NCI-H128 (cell line): ENCODE measurements around the gene PSME4.

Source experiments
- DNase-seq: peaks from one replicate; lab custom pipeline; 2025; ENCODE audit not compliant: unreplicated experiment; lab: John Stamatoyannopoulos, UW

PSME4 gene

DNA sequence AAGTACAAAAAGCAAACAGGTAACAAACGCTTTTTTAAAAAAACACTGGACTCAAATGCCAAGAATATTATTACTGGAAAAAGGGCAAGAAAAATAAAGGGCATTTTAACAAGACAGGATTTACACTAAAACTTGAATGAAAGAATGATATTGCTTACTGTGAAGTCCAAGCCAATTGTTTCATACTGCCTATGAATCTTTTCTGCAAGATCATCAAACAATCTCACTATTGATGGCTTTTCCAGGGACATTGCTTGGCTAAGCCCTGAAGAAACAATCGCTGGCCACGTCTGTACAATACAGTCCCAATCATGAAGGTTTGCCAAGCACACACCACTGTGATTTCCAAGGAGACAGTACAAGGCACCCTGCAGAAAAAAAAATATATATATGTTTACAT is 69.6 kb downstream of the PSME4 start:
- DNase-seq = no peak

DNA sequence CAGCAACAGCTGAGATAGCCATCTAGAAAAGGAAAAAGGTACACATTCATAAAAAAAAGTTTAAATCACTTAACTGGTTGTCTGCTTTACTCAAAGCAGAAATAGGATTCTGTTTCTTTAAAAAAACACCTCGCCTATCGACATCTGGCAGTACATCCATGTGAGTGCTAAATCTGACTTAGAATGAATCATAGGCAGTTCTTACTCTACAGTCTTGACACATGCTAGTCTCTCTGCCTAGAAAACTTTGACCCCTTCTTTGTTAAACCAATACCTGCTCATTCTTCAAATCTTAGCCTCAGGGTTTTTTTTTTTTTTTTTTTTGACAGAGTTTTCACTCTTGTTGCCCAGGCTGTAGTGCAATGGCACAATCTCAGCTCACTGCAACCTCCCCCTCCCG is 73.9 kb downstream of the PSME4 start:
- DNase-seq = no peak

DNA sequence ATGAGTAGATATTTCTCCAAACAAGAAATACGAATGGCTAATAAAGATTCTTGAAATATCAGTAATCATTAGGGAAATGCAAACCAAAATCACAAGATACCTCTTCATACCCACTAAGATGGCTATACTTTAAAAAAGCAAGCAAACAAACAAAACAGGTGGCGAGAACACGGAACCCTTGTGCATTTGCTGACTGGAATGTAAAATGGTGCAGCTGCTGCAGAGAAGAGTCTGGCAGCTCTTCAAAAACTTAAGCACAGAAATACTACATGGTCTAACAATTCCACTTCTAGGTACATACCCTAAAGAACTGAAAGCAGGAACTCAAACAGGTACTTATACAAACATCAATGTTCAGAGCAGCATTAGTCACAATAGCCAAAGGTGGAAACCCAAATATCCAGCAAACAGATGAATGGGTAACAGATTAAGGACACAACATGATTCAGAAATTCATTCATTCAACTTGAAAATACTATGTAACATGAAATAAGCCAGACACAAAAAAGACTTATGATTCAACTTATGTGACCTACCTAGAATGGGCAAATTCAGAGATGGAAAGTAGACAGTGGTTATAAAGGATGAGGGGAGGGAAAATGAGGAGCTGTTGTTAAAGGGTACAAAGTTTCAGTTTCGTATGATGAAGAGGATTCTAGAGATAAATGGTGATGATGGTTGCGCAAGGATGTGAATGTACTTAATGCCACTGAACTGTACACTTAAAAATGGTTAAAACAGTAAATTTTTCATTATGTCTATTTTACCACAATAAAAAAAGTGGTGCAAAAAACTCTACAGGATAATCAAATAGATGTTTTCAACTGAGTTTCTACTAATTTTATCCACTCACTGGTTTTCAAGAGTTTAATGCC is 84.2 kb downstream of the PSME4 start:
- no peak for DNase-seq

DNA sequence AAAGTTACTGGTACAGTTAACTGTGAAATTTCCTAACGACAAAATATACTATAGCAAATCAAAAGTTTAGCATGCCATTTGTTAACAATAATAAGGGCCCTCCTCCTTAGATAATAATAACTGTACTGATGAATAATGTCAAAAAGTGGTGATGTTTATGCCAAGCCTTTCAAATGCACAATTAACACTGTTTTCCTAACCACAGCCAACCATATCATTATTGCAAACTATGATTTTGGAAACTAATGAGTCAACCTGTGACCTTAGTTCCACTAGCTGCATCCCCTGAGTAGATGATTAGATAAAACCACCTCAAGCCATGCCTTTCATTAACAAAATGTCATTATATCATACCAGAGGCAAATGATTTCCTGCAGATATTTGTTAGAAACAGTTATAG is 85.9 kb downstream of the PSME4 start:
- no peak for DNase-seq

DNA sequence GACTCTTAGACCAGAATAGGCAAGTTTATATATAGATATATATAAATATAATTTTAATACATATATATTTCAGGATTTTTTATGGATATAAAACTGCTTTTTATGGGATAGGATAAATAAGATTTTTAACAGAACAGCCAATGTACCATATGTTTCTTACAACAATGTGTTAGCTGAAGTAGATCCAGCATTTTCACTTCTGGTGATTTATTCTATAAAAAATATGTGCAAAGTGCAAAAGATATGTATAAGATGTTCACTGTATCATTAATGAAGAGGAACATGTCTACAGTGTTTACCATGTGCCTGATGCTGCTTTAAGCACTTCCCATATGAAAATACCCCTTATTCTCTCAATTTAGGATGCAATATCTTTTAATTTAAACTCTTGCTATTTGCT is 88.8 kb downstream of the PSME4 start:
- DNase-seq = no peak

DNA sequence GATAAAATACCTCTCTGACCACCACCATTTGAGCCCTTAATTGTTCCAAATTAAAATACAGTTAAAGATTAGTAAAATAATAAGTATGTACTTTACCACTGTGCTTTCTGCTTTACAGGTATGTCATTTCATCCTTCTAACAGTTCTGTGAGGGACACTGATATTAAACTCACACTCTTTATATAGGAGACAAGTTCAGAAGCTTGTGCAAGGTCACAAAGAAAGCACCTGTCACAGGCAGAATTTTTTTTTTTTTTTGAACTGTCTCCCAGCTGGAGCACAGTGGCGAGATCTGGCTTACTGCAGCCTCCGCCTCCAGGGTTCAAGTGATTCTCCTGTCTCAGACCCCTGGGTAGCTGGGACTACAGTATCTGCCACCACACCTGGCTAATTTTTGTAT is 89.4 kb downstream of the PSME4 start:
- DNase-seq = no peak

DNA sequence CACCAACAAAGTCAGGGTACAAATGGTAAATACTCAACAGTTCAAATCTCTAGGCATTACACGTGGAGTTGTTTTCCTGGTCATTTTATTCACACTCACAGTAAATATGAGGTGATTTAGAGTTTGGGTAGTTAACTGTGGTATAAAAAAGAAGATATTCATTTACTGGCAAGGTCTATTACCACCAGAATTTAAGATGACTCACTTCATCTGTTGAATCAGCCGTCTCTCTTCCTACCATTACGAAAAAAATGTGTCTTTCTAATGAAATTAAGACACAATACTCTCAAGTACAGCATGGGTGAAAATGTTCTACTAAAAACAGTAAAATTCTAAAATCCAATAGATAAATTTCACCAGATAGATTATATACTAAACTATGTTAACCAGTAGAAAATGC is 90.0 kb downstream of the PSME4 start:
- no peak for DNase-seq

DNA sequence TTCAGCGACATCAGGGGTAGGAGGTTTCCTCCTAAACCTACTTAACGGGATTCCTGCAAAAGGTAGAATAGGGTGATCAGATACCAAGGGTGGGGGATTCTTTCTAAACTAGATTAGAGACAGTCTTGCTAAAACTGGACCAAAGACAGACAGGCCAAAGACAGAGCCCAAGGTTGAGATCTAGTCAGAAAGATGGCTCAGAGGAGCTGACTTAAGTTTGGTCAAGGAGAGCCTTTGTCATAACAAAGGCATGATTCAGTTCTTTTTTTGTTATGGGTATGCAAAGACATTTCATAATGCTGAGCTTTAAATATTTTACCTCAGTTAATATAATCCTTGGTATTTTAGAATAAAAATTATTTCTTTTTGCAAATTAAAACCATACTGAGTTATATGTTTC is 93.2 kb downstream of the PSME4 start:
- DNase-seq = no peak

DNA sequence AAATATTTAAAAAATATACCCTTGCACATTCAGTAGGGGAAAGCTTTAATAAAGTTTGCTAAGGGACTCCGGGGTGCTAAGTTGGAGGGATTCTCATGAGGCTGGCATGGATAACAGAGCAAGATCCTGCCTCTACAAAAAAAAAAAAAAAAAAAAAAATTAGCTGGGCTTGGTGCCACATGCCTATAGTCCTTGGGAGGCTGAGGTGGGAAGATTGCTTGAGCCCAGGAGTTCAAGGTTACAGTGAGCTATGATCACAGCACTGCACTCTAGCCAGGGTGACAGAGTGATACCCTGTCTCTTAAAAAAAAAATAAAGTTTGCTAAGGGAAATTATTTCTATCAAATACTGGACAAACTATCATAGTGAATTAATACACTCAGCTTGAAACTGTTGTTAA is 93.7 kb downstream of the PSME4 start:
- no peak for DNase-seq

DNA sequence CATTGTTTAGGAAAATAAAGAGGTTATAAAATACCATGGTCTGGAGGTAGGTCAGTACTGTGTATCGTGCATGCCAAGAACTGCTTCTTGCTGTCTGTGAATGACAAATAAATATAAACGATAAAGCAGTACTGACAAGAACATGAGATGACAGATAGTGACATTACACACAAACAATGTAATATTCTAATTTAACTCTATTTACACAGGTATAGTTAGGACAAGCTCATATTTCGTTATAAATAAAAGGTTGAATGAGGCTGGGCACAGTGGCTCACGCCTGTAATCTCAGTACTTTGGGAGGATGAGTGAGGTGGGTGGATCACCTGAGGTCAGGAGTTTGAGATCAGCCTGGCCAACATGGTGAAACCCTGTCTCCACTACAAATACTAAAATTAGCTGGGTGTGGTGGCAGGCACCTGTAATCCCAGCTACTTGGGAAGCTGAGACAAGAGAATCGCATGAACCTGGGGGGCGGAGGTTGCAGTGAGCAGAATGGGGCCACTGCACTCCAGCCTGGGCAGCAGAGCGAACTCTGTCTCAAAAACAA is 96.3 kb downstream of the PSME4 start:
- no peak for DNase-seq

DNA sequence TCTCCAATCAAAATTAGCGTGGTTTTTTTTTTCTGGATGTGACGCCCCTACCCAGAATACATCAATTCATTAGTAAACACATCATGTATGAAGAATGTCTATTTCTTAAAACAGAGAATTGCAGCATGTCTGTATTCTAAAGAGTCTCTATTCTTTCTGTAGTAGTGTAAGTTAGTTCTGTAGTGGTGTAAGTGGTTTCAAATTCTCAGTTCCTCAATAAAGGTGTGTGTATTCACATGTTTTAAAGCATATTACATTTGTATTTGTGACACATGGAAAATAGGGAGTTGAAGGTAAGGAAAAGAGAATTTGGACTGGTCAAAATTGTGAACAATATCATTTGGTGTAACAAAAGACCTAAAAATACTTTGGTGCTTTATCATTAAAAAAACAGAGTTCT is 103.0 kb downstream of the PSME4 start:
- DNase-seq = no peak

DNA sequence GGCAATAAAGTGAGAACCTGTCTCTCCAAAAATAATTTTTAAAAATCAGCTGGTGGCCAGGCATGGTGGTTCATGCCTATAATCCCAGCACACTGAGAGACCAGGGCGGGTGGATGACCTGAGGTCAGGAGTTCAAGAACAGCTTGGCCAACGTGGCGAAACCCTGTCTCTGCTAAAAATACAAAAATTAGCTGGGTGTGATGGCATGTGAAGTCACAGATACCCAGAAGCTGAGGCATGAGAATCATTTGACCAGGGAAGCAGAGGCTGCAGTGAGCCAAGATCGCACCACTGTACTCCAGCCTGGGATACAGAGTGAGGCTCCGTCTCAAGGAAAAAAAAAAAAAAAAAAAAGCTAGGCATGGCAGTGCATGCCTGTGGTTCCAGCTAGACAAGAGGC is 103.6 kb downstream of the PSME4 start:
- no peak for DNase-seq

DNA sequence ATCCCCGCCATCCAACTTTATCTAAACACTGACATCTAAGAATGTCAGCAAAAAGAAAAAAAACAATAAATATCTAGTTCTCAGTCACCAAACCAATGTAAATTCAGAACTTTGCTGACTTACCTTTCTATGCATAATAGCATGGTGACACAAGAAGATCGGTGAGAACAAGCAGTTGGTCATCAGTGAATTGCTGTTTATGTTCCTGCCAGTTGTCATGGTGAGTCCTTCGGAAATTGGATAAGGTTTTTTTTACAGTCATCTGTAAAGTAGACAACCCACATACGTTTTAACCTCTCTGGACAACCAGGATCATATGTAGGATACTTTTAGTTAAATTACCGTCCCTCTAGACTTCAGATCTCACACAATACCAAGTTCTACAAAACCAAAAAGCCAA is 104.8 kb downstream of the PSME4 start:
- no peak for DNase-seq

DNA sequence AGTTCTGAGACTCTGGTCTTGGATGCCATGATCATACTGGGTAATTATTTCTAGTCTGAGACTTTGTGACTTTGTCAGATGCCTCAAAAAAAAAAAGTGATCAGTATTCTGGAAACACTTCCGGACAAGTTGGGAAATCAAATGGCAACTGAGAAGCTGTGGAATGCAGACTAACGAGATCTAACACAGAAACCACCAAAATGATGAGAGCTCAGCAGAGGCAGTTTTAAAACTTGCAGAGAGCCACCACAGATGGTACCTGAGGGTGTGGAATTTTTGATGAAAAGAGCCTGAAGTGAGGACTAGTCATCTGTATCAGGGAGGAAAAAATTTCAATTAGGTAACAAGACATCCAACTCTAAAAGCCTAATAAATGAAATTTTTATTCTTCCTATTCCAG is 105.5 kb downstream of the PSME4 start:
- DNase-seq = no peak

DNA sequence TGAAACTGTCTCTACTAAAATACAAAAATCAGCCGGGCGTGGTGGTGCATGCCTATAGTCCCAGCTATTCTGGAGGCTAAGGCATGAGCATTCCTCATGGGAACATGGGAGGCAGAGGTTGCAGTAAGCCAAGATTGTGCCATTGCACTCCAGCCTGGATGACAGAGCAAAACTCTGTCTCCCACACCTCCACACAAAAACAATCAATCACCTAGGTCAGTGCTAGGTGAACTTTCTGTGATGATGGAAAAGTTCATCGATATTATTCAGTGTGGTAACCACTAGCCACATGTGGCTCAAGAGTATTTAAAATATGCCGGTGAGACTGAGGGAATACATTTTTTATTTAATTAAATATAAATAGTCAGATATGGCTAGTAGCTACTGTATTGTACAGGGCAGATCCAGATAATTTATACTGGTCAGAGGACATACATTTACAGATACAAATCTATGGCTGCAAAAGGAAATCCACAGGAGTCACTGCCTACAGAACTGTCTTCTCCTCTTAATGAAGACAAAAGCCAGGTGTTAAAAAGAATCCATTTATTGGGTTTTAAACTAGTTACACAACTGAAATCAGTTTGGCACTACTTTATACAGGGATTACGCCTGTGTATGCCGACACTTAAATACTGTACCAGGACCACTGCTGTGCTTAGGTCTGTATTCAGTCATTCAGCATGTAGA is 107.1 kb downstream of the PSME4 start:
- DNase-seq = no peak

DNA sequence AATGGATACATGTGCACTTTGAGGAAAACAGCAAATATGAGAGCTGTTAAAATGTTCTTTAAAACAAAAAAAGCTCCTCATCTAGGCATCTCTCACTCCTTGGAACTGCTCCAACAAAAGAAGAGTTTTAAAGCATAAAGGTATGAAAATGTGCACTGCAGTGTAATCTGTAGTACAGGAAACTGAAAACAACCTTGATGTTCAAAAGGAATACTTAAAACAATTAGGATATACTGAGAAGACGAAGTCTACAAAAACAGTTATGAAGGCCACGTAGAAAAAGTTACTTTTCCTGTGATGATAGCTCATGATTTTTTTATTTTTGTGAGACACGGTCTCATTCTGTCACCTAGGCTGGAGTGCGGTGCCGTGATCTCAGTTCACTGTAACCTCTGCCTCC is 109.0 kb downstream of the PSME4 start:
- no peak for DNase-seq

DNA sequence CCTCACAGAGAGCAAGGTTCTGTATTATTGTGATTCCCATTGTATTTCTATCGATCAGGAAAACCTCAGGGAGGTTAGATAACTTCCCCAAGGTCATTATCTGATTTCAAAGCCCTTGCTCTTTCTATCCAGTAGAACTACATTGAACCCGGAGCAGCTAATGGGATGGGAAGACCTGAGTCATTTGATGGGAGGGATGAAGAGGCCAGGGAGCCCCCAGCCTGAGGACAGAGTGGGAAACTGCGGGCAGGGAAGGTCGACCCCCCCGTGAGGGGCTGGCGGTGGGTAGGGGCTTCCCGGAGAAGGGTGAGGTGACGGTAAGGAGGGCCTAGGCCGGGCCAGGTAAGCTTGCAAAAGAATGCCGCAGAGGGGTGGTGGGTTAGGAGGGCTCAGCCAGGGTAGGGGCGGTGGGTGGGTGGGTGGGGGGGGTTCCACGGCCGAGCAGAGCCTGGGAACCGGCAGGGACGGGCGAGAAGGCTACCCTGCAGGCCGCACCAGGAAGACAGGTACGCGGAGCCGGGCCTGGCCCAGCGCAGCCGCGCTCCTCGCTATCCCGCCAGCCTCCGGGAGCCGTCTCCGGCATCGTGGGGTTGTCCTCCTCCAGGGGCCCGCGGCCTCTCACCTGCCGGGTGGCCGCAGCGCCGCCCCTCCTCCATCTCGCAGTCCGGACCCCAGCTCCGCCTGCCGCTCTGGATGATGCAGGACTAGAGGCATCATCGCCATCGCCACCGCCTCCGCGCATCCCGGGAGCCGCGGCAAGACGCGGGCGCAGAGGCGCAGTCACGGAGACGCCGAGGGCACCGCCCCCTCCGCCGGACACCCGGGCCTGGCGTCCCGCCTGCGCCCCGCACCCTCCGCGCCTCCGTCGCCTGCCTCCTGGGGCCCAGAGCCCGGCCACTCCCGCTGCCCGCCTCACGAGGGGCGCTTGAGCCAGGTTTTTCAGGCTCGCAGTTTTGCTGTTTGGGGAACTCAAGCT is 111.3 kb downstream of the PSME4 start, which contains the start of gene GPR75:
GPR75 (minus strand) TSS at position 762 of the 976 bp plus-strand sequence. CDS start 5,211 bp downstream, outside the sequence.
- DNase-seq = no peak

DNA sequence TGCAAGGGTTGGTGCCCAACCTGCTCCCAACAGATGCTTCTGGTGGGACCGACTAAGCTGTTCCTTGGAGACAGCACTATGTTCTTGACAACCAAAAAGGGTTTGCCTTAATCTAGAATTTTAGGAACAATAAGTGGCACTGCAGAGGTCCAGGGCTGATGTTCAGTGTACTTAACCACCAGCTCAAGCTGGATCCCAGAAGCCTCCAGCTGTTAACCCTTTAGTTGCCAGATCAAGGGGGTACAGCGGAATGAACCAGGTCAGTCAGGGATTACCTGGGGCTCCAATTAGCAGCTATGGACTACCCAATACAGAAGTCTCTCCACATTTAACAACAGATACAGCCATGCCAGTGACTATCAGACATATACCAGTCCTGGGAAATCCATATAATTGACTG is 114.5 kb downstream of the PSME4 start:
- no peak for DNase-seq

DNA sequence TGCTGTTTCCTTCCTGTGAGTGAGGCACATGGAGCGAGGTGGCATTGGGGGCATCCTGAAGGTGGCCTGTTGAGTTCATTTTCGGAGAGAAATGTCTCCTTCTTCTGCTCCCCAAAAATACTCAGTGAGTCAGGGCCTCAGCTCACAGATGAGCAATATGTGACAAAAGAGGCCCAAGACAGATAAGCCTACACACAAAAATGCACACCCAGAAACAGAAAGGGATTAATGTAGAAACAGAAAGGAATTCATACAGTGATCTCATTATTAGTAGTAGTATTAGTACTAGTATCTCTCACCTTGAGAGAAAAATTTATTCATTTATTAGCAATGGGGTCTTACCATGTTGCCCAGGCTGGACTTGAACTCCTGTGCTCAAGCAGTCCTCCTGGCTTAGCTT is 116.1 kb downstream of the PSME4 start:
- DNase-seq = no peak

DNA sequence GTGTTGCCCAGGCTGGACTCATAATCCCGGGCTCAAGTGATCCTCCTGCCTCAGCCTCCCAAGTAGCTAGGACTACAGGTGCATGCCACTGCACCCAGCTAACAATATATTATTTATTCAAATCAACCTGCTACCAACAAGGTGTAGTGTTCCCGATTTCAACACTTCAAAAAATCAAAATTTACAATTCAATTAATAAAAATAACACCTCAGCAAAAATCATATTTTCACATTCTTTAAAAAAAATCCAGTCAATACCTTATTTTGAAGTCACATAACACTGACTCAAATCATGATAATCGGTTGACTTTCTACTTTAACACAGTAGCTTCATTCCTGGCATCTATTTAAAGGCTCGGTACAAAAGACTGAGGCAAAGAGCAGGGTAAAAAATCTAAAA is 118.3 kb downstream of the PSME4 start:
- DNase-seq = no peak
